DND-41 (cell line): ENCODE results near the gene TIMM23.

ENCODE experiments used
- ATAC-seq: fragments of 200-7000 bp; cut with Tn5 transposase; 3 replicates; pipeline ENCODE4 v1.9.1; 2021; ENCODE audit warnings: low read depth; ENCODE audit not compliant: insufficient read depth
- DNase-seq: peaks from one replicate; pipeline ENCODE4 v3.0.0-alpha.2; 2020
- H2AFZ ChIP-seq: 2 replicates; pipeline ENCODE4 v1.6.0; 2012; ENCODE audit warnings: low read depth, low read length
- H3K27ac ChIP-seq: 2 replicates; pipeline ENCODE4 v1.5.1; 2012; ENCODE audit warnings: low read length, inconsistent platforms
- H3K27me3 ChIP-seq: fragments of 200-600 bp; sonication (generic); 2 replicates; pipeline ENCODE4 v1.6.0; 2012; ENCODE audit warnings: low read length, mild to moderate bottlenecking, inconsistent platforms; ENCODE audit not compliant: insufficient read depth, poor library complexity
- H3K36me3 ChIP-seq: 2 replicates; pipeline ENCODE4 v1.5.1; 2012; ENCODE audit warnings: low read length, inconsistent platforms; ENCODE audit not compliant: insufficient read depth
- H3K4me1 ChIP-seq: 2 replicates; pipeline ENCODE4 v1.5.1; 2012; ENCODE audit warnings: mild to moderate bottlenecking, low read length; ENCODE audit not compliant: insufficient read depth
- H3K4me2 ChIP-seq: 2 replicates; pipeline ENCODE4 v1.6.0; 2012; ENCODE audit warnings: mild to moderate bottlenecking, moderate library complexity, low read length, inconsistent platforms; ENCODE audit not compliant: insufficient read depth
- H3K4me3 ChIP-seq, 2 experiments: fragments of 200-600 bp in 1 of 2; shearing (Covaris generic) in 1 of 2; 2 replicates each; pipeline ENCODE4 v1.5.1; 2012 to 2016; ENCODE audit warnings: inconsistent platforms in 2 of 2, low read length in 2 of 2, mild to moderate bottlenecking in 2 of 2, low read depth in 1 of 2, moderate library complexity in 1 of 2
- H3K79me2 ChIP-seq: 2 replicates; pipeline ENCODE4 v1.6.0; 2012; ENCODE audit warnings: low read length, inconsistent platforms; ENCODE audit not compliant: insufficient read depth
- H3K9ac ChIP-seq: 2 replicates; pipeline ENCODE4 v1.6.0; 2012; ENCODE audit warnings: low read depth, mild to moderate bottlenecking, inconsistent platforms, low read length, moderate library complexity
- H3K9me3 ChIP-seq: 2 replicates; pipeline ENCODE4 v1.5.1; 2012; ENCODE audit warnings: low read length, moderate library complexity, mild to moderate bottlenecking, inconsistent platforms; ENCODE audit not compliant: insufficient read depth, severe bottlenecking
- H4K20me1 ChIP-seq: 2 replicates; pipeline ENCODE4 v1.6.0; 2012; ENCODE audit warnings: low read length; ENCODE audit not compliant: insufficient read depth
- EZH2 ChIP-seq: IDR thresholded peaks from 3 replicates; pipeline ENCODE4 v1.6.1; 2012; ENCODE audit warnings: borderline replicate concordance, low read depth, mild to moderate bottlenecking, moderate library complexity, low read length, inconsistent platforms; ENCODE audit not compliant: severe bottlenecking
- TF ChIP-seq, protein P1 (sequence below): IDR thresholded peaks from 2 replicates; pipeline ENCODE4 v1.5.1; 2012; ENCODE audit warnings: borderline replicate concordance, low read length, moderate library complexity, mild to moderate bottlenecking; ENCODE audit not compliant: poor library complexity, severe bottlenecking; ENCODE audit errors: extremely low read depth

The TIMM23 gene

DNA sequence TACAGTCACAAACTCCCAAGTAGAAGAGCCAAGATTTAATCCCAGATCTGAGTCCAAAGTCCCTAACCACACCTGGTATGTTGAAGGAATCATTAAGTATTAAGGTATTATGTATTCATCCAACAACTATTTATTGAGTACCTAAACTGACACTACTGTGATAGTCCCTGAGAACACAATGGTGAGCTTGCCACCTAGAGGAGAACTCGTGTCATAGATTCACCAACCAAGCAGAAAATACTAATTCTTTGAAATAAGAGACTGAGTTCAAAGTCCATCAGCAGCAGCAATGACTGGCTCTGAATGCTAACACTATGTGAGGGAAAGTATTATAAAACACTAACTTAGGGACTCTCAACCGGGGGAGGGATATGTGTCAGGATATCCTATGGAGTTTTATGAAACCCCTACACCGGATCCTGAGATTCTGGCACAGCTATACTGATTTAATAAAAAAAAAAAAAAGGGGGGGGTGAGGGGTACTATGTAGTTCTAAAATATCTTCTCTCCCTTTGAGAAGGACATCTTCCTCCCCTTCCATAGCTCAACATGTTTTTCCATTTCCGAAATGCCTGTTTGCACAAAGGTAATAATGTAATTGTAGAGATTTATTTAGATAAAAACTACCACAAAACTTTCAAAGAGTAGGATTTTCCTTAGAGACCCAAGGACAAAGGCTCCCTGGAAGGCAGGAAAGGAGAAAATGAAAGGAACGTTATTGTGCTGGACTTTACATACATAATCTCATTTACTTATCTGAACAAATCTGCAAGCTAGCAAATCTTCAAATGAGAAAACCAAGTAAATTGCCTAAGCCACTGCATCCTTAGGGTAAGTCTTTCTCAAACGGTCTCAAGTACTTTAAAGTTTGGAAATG, 56.5 kb downstream of the TIMM23 start:
- ATAC-seq (peak; percentile 48), DNase-seq (peak; percentile 53)
- H4K20me1 ChIP-seq = peaks cover 52% of the 10 kb centered on the region
- peak overlapping the region; percentile 84 for H3K9ac ChIP-seq
- TF ChIP-seq EZH2 = no peak
- TF ChIP-seq, protein P1, sequence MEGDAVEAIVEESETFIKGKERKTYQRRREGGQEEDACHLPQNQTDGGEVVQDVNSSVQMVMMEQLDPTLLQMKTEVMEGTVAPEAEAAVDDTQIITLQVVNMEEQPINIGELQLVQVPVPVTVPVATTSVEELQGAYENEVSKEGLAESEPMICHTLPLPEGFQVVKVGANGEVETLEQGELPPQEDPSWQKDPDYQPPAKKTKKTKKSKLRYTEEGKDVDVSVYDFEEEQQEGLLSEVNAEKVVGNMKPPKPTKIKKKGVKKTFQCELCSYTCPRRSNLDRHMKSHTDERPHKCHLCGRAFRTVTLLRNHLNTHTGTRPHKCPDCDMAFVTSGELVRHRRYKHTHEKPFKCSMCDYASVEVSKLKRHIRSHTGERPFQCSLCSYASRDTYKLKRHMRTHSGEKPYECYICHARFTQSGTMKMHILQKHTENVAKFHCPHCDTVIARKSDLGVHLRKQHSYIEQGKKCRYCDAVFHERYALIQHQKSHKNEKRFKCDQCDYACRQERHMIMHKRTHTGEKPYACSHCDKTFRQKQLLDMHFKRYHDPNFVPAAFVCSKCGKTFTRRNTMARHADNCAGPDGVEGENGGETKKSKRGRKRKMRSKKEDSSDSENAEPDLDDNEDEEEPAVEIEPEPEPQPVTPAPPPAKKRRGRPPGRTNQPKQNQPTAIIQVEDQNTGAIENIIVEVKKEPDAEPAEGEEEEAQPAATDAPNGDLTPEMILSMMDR = peak; percentile 83
- H3K4me3 ChIP-seq = peak overlapping the region; percentile 90 to 97; a peak in 3 of 4 replicates
- peak overlapping the region; percentile 82 for H3K4me2 ChIP-seq
- no peak overlapping the region for H2AFZ ChIP-seq
- peaks cover 69% of the 10 kb centered on the region for H3K4me1 ChIP-seq
- peaks cover 66% of the 10 kb centered on the region for H3K79me2 ChIP-seq
- H3K27ac ChIP-seq = peak overlapping the region; percentile 88
- peaks cover 11% of the 10 kb centered on the region for H3K36me3 ChIP-seq
- no peaks in the 10 kb centered on the region for H3K9me3 ChIP-seq
- H3K27me3 ChIP-seq = no peaks in the 10 kb centered on the region

- peak overlapping the region; percentile 90 to 97 for H3K4me3 ChIP-seq
- DNase-seq (no peak), ATAC-seq (no peak)
- peak overlapping the region; percentile 88 for H3K27ac ChIP-seq
- H3K9me3 ChIP-seq = no peaks in the 10 kb centered on the region
- H2AFZ ChIP-seq = peak overlapping the region; percentile 87
- no peak for TF ChIP-seq EZH2
- TF ChIP-seq, protein P1 = no peak
- H4K20me1 ChIP-seq = peaks cover 46% of the 10 kb centered on the region
- peak overlapping the region; percentile 84 for H3K9ac ChIP-seq
- peaks cover 11% of the 10 kb centered on the region for H3K36me3 ChIP-seq
- no peaks in the 10 kb centered on the region for H3K27me3 ChIP-seq
- peaks cover 61% of the 10 kb centered on the region for H3K4me1 ChIP-seq
- peak overlapping the region; percentile 82 for H3K4me2 ChIP-seq
- H3K79me2 ChIP-seq = peaks cover 59% of the 10 kb centered on the region
Measured at GRCh38 chr10:46029461-46030030, 57.3 kb downstream of the TIMM23 start.

- Histone ChIP-seq H3K4me3 (peak within 1 kb of the TSS; percentile 90 to 97), H3K27ac (peak within 1 kb of the TSS; percentile 88), H3K36me3 (peaks cover 11% of the 10 kb centered on the region), H2AFZ (peak within 1 kb of the TSS; percentile 87), H3K9me3 (no peaks in the 10 kb centered on the region), H3K4me1 (peaks cover 54% of the 10 kb centered on the region), H3K4me2 (peak within 1 kb of the TSS; percentile 82), H4K20me1 (peaks cover 38% of the 10 kb centered on the region), H3K9ac (peak within 1 kb of the TSS; percentile 84), H3K27me3 (no peaks in the 10 kb centered on the region), H3K79me2 (peaks cover 51% of the 10 kb centered on the region)
- ATAC-seq (peak; percentile 95), DNase-seq (peak; percentile 95)
- TF ChIP-seq EZH2 = no peak
- TF ChIP-seq, protein P1 = peak; percentile 93
Measured at GRCh38 chr10:46030091-46030937, 58.0 kb downstream of the TIMM23 start, which contains the start of gene NCOA4. Gene NCOA4, minus strand, starts transcription at chr10:46030623. Its CDS starts 13,943 bp downstream, at chr10:46016680.
